GM21529 (cell line): ENCODE measurements around the gene AK5.

Experiments used
- ATAC-seq: cut with Tn5 transposase; IDR thresholded peaks from one replicate; pipeline ENCODE4 v1.9.1; 2021; ENCODE audit not compliant: unreplicated experiment

Gene AK5

GRCh38 chr1:77281491-77282186, at the start of gene AK5:
TSS of gene AK5 (plus strand) at chr1:77282019. CDS start at chr1:77282314, 295 bp downstream.
- no peak for ATAC-seq

- ATAC-seq: no peak
Measured at GRCh38 chr1:77232829-77233228, 49.0 kb upstream of the AK5 start.

- ATAC-seq: no peak
Measured at GRCh38 chr1:77234096-77234495, 47.7 kb upstream of the AK5 start.

GRCh38 chr1:77234943-77235342, 46.9 kb upstream of the AK5 start:
- no peak for ATAC-seq

- ATAC-seq: no peak
Measured at GRCh38 chr1:77238462-77238861, 43.4 kb upstream of the AK5 start.

- no peak for ATAC-seq
Measured at GRCh38 chr1:77239311-77239710, 42.5 kb upstream of the AK5 start.

- no peak for ATAC-seq
Measured at GRCh38 chr1:77245830-77246229, 36.0 kb upstream of the AK5 start.

GRCh38 chr1:77250126-77250525, 31.7 kb upstream of the AK5 start:
- no peak for ATAC-seq

- ATAC-seq: no peak
Measured at GRCh38 chr1:77253211-77253610, 28.6 kb upstream of the AK5 start.

GRCh38 chr1:77263708-77264107, 18.1 kb upstream of the AK5 start:
- no peak for ATAC-seq

- ATAC-seq: no peak
Measured at GRCh38 chr1:77265180-77265579, 16.6 kb upstream of the AK5 start.

GRCh38 chr1:77267035-77267434, 14.8 kb upstream of the AK5 start:
- no peak for ATAC-seq

GRCh38 chr1:77271852-77272580, 9.8 kb upstream of the AK5 start:
- no peak for ATAC-seq

GRCh38 chr1:77273891-77274290, 7.9 kb upstream of the AK5 start:
- no peak for ATAC-seq

- ATAC-seq: no peak
Measured at GRCh38 chr1:77275194-77275593, 6.6 kb upstream of the AK5 start.

GRCh38 chr1:77276941-77277340, 4.9 kb upstream of the AK5 start:
- no peak for ATAC-seq

GRCh38 chr1:77279929-77280328, 1.9 kb upstream of the AK5 start:
- ATAC-seq: no peak

- ATAC-seq: no peak
Measured at GRCh38 chr1:77280962-77281361, 857 bp upstream of the AK5 start.

- ATAC-seq: no peak
Measured at GRCh38 chr1:77282187-77282865, 507 bp downstream of the AK5 start.

GRCh38 chr1:77282866-77283539, 1.2 kb downstream of the AK5 start:
- ATAC-seq: no peak

GRCh38 chr1:77283701-77284425, 2.0 kb downstream of the AK5 start:
- ATAC-seq: no peak
